ENCODE measurements around the gene DNAAF8.

DNAAF8 gene

DNA sequence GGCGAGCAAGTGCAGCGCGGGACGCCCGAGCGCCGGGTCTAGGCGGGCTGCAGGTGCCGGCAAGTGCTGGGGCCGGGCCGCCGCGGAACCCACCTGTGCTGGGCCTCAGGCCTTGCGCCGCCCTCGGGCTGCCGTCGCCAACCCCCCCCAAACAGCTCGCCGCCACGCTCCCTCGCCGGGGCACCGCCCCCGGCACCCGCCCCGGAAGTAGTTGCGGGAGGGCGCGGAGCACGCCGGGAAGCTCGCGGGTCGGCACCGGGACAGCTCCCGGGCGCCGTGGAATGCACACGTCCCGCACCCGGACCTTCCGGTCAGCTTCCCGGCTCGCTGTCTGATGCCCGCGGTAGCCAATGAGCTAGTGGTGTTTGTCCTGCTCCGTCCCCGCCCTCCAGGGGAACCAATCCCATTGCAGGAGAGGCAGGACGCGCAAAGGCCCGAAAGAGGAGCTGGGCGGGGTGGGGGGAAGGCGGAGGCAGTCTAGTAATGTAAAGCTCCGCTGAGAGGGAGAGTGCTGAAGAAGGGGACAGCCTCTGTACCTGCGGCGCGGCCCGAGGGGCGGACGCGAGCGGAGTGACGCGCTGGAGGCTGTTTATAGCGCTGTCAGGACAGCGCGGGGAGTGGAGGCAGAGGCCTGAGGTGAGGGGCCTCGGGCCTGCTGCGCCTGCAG lies at the start of gene DNAAF8, which contains the start of gene ANKS3:
Gene DNAAF8 (plus strand): TSS at position 475 of the 667 bp plus-strand sequence. CDS start 1,978 bp downstream, outside the sequence.
Gene ANKS3 (minus strand): TSS at position 209 of the 667 bp plus-strand sequence. CDS start 4,122 bp downstream, outside the sequence.
- in situ Hi-C loops (cut with MboI; ENCODE audit: low pct_unique_long_range_greater_than_20kb, low sequenced_read_pairs) = no loop called here
- DNase-seq = peak; percentile 89

DNA sequence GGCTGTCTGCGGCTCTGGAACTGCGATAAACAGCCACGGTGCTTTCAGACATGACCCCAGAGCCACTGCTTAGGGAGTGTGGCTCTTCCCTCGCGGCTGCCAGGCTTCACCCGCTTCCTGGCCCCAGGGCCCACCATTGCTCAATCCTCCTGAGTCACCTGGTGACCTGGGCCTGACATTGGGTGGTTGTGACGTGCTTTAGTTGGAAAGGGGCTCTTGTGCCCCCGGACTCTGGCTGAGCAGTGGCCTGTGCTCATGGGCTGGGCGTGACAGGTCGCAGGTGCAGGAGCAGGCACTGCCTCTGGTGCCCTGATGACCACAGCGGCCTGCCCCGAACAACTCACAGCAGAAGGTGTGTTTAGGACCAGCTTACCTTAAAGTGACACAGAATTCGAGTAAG lies 49.6 kb upstream of the DNAAF8 start:
- DNase-seq = no peak
- in situ Hi-C loops (cut with MboI; ENCODE audit: low pct_unique_long_range_greater_than_20kb, low sequenced_read_pairs) = no loop called here

DNA sequence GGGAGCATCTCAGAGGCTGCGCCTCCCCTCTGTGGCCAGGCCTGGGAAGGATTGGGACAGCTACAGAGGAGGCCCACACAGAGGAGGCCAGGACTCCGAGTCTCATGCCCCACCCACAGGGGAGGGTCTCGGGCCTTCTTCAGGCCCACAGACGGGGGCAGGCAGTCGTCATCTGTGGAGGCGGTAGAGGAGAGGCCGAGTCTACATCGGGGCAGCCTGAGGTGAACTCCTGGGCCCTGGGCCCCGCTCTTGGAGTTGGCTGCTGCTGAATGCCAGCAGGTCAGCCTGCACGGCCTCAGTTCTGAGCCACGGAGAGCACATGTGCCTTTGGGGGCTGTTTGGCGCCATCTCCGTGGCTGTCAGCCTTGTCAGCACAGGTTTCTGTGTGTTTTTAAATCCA lies 49.0 kb upstream of the DNAAF8 start:
- DNase-seq = no peak
- in situ Hi-C loops (cut with MboI; ENCODE audit: low pct_unique_long_range_greater_than_20kb, low sequenced_read_pairs) = no loop called here

DNA sequence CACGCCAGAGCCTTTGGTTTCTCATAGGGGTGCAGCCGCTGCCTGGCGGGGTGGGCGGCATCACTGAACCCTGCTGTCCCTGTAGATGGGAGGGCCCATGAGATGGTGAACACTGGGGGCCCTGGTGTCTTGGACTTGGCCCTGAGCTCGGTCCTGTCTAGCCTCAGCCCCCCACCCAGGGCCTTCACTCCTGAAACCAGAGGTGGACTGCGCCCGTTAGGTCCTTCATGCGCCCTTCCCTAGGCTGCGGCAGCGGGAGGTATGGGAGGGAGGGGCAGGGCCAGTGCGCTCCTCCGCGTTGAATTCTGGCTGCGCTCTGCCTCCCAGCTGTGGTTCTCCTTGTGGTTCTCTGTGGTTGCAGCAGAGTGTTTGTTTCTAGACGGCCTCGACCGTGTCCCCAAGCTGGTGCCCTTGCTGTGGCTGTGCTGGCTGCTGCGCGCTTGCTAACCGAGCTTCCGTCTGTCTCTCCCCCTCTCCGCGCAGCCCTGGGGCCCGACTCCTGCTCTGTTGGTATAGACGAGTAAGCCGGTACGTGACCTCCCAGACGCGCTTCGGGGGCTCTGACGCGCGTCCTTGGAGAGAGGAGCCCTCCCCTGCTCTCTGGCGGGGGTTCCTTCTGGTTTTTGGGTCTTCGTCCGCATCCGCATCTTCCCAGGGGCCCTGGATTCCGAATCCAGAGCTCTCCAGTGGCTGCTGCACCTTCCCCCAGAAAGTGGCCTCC lies 48.4 kb upstream of the DNAAF8 start:
- in situ Hi-C loops (cut with MboI; ENCODE audit: low pct_unique_long_range_greater_than_20kb, low sequenced_read_pairs) = no loop called here
- no peak for DNase-seq

DNA sequence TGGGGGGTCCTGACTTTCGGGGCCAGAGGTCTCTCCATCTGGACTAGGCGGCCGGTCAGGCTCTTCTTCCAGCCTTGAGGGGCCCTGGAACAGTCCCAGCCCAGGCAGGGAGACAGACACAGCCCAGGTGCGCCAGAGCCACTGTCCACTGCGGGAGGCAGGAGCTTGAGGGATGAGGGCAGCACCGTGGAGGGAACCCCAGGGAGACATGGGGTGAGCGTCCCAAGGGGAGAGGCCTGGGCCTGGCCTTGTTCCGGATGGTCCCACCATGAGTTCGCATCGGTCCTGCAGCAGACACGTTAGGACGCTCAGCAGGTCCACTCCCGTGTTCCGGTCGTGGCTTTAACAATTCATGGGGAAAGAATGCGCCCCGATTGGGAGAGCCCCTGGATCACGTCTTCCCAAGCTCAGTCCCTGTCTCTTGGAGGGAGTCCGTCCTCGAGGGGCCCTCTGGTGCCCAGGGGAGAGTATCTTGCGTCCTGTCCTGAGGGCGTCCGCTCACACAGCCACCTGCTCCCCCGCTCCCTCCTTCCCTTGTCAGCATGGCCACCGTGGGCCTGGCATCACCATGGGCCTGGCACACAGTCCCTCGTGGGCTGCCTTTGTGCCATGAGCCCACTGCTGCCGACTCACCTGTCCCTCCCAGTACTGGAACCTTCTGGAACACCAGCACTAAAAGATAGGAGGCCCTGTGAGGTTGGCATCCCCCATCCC lies 47.7 kb upstream of the DNAAF8 start:
- DNase-seq = no peak
- in situ Hi-C loops (cut with MboI; ENCODE audit: low pct_unique_long_range_greater_than_20kb, low sequenced_read_pairs) = no loop called here

DNA sequence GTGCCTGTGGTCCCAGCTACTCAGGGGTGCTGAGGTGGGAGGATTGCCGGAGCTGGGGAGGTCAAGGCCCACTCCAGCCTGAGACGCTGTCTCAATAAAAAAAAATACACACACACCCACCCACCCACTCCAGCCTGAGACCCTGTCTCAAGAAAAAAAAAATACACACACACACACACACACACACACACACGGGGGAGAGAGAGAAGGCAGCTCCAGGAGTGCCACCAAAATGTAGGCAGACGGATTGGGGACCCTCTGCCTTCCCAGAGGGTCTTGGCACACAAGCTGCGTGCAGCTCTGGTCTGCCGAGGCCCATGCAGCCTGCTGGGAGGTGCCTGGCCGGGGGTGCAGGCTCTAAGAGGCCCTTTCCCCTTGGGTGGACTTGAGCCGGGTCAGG lies 46.9 kb upstream of the DNAAF8 start:
- no peak for DNase-seq
- in situ Hi-C loops (cut with MboI; ENCODE audit: low pct_unique_long_range_greater_than_20kb, low sequenced_read_pairs) = no loop called here

DNA sequence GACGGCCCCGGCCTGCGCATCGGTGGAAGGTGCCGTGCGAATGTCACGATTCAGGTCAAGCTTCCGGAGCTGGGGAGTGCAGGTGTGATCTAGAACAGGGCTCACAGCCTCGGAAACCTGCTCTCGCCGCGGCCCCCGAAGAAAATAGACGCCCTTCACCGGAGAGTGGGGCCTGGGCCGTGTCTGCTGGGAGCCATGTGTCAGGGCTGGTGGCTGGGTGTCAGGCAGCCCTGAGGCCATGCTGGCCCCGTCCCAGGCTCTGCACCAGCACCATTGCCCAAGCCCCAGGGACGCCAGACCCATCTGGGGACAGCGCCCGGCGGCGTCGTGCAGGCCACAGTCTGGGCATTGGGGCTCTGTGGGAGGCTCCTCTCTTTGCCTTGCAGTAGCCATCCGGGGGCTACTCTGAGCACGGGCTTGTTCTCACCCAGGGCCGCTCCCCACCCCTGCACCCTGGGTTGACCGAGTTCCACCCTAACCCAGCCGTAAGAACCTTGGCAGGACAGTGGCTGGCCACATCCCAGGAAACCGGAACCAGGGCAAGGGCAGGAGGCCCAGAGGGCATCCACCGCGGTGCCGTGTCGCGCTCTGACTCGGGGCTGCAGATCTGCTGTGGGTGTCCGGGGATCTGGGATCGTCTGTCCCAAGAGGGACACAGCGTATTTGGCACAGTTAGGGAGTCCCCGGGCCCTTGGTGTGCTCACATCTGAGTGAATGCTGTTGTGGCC lies 46.2 kb upstream of the DNAAF8 start:
- DNase-seq = no peak
- in situ Hi-C loops (cut with MboI; ENCODE audit: low pct_unique_long_range_greater_than_20kb, low sequenced_read_pairs) = no loop called here

DNA sequence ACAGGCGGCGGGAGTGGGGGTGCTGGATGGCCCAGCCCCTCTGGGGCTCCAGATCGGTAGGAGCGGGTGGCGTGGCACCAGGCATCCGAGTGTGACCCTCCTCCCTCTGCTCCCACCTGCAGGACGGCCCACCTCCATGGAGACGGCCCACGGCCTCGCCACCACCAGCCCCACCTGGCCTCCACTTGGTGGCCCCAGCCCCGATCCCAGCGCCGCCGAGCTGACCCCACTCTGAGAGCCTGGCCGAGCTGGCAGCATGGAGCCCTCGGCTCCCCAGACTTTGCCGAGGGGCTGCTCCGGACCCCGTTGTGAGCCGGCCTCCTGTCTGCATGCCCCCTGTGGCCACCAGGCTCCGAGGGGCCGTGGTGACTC lies 45.7 kb upstream of the DNAAF8 start:
- DNase-seq = no peak
- in situ Hi-C loops (cut with MboI; ENCODE audit: low pct_unique_long_range_greater_than_20kb, low sequenced_read_pairs) = no loop called here

DNA sequence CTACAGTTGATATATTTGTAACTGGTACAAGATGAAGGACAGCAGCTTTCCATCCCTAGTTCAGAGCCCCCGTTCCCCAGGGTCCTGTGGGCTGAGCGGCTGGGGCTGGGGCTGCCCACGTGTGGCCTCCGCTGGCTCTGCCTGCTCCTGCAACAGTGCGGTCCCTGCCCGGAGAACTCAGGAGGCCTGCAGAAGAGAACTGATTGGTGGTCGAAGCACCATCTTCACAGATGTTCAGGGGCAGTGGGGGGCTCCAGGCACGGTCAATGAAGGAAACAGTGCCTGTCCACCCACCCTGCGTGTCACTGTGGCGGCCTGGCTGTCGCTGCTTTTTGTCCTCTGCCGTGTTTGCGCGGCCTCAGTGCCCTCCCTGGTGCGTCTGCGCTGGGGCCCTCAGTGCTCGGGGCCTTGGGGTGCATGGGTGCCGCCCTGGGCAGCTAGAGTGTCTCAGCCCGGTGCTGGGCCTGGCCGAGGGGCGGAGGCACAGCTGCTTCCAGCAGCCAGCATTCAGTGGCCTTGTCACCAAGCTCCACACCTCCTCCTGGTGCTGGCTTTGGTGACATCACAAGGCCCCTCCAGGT lies 45.2 kb upstream of the DNAAF8 start:
- in situ Hi-C loops (cut with MboI; ENCODE audit: low pct_unique_long_range_greater_than_20kb, low sequenced_read_pairs) = no loop called here
- no peak for DNase-seq

DNA sequence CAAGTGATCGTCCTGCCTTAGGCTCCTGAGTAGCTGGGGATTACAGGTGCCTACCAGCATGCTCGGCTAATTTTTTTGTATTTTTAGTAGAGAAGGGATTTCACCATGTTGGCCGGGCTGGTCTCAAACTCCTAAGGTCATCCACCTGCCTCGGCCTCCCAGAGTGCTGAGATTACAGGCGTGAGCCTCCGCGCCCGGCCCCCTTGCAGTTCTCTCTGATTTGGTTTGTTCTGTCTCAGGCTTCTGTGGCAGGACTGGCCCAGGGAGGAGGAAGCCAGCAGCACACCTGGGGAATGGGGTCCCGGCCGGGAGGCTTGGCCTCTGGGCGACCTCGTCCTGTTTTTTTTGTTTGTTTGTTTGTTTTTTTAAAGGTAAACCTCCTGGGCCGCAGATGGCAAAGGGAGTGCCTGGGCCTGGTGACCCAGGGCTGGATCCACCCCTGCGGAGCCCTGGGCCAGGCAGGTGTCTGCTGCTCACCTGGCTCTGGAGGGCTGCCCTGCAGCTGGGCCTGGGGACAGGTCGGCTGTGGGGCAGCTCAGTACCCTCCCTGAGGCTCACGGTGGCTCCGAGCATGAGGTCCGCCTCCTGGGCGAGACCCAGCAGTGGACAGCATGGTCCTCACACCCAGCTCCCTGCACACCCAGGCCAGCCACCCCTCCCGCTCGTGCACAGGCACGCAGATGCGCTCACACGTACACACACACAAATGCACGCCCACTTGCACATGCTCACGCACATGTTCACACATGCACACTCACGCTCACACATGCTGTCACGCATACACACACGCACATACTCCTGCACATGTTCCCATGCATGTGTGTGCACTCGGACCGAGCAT lies 44.3 kb upstream of the DNAAF8 start:
- no peak for DNase-seq
- in situ Hi-C loops (cut with MboI; ENCODE audit: low pct_unique_long_range_greater_than_20kb, low sequenced_read_pairs) = no loop called here

DNA sequence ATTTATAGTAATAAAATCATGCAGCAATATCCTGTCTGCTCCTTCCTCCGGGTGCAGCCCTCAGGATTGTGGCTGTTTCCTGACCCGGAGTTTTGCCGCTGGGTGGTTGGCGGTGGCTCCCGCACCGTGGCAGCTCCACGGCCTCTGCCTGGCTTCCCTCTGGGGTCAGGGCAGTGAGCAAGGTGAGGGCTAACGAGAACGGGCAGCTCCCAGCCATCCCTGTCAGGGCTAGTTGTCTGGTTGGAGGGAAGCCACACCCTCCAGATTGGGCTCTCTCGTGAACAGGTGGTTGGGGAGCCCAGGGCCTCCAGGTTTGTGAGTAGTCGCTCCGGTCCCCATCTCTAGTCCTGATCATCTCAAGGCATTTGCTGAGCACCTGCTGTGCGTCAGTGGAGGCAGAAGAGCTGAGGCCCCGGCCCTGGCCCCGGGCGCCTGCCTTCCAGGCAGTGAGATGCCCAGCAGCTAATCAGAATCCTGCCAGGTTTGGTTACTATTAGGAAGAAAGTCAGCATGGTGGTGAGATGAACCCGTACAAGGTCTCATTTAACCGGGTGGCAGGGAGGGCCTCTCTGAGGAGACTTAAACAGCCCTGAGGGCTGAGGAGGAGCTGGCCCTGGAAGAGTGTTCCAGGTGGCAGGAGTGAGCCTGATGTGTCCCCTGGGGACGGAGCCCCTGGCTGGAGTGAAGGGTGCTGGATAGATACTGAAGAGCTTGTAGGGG lies 43.2 kb upstream of the DNAAF8 start:
- DNase-seq = no peak
- in situ Hi-C loops (cut with MboI; ENCODE audit: low pct_unique_long_range_greater_than_20kb, low sequenced_read_pairs) = no loop called here

DNA sequence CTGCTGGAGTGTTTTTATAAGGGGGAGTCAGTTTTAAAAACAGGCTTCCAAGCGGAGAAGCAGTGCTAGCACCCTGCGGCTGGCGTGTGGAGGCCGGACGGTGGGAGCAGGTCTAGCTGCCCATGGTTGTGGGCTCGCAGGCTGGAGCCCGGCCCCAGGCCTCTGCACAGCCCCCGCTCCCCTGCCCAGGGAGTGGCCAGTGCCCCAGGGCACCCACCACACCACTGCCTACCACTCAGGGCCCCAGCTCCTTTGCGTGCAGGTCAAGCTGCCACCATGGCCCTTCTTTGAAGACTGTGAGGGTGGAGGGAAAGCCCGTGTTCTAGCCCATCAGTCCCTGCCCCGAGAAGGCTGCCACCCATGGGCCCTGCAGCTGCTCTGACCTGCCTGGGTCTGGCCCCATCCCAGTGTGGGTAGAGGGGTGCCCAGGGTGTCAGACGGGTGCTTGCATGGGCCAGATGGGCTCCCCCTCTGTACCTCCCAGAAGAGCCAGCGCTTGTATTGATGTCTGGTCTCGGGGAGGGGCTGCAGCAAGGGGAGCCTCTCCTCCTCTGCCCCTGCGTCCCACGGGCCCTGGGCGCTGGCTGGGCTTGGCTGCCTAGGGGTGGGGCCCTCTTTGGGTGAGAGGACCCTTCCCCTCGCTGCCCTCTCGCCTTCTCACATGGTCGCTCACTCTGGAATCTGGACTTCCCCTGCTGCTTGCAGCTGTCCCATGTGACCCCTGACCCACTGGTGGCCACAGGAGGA lies 42.5 kb upstream of the DNAAF8 start:
- no peak for DNase-seq
- in situ Hi-C loops (cut with MboI; ENCODE audit: low pct_unique_long_range_greater_than_20kb, low sequenced_read_pairs) = no loop called here

DNA sequence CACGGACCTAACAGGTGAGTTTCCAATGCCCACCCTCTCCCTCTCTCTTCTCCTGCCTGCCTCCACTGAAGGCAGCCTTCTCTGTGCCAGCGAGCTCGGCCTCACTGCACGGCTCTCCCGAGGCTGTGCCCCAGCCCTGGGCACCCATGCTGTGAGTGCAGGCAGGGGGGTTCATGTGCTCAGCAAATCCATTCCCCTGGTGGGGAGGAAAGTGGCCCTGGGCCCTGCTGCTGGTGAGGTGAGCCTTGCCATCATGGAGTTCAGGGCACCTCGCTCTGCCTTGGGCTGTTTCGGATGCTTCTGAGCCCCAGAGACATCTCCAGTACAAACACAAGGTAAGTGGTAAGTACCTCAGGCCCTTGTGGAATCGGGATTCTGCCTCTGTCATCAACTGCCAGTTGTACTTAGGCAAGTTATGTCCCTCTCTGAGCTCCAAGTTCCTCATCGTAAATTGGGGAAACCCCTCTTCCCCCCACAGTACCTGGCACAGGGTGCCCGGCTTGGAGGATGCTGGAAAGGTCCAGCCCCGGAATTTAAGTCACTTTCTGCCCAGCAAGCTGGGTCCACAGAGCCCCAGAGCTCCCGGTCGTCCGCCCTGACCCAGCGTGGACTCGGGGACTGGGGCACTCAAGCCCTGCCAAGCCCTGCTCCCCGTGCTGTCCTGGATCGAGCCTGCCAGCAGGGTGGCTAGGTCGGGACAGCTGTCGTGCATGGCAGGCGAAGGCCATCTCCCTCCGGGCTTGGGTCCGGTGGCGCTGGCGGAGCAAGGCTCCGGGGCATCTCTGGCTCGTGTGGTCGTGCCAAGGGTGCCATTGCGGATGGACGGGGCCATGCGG lies 41.7 kb upstream of the DNAAF8 start:
- in situ Hi-C loops (cut with MboI; ENCODE audit: low pct_unique_long_range_greater_than_20kb, low sequenced_read_pairs) = no loop called here
- DNase-seq = peak; percentile 29

DNA sequence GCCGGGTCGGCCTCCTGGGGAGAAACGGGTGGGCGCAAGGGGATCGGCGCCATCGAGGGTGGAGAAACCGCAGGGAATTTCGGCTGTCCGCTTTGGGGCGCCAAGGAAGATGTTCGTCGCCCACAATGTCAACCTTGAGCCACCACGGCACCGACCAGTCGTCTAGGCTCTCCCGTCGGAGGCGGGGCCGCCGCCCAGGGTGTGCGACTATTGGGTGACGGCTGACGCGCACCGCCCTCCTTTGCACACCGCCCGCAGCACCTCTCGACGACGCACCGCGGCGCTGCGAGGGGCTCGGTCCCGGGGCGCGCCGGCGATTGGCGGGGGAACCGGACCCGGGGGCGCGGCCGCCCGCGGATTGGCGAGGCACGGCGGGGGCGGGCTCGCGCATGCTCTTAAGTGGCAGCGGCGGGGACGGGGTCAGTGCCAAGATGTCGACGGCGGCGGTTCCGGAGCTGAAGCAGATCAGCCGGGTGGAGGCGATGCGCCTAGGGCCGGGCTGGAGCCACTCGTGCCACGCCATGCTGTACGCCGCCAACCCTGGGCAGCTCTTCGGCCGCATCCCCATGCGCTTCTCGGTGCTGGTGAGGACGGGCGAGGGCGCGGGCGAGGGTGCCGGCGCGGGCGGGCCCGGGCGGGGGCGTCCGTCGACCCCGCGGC lies 40.9 kb upstream of the DNAAF8 start, which contains the start of gene NUDT16L1:
Gene NUDT16L1 (plus strand): TSS at position 267 of the 660 bp plus-strand sequence. CDS start 165 bp downstream, at position 432.
- in situ Hi-C loops (cut with MboI; ENCODE audit: low pct_unique_long_range_greater_than_20kb, low sequenced_read_pairs) = no loop called here
- peak; percentile 96 for DNase-seq

DNA sequence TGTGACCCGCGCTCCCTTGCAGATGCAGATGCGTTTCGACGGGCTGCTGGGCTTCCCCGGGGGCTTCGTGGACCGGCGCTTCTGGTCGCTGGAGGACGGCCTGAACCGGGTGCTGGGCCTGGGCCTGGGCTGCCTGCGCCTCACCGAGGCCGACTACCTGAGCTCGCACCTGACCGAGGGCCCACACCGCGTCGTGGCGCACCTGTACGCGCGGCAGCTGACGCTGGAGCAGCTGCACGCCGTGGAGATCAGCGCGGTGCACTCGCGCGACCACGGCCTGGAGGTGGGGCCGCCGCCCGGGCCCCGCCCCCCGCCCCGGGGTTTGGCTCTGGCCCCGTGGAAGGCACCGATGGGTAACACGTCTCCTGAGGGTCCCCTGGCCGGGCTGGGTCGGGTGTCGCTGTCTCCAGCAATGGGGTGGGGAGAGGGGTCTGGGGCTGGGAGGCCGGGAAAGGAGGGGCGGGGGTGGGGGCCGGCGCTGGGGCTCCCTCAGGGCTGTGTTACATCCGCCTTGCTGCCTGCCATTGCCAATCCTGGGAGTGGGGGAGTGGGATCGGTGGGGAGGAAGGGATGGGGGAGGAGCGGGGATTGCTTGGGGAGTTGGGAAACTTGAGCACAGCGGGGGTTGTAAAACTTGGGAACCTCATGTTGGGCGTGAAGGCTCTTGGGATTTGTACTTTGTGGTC lies 40.2 kb upstream of the DNAAF8 start:
- no peak for DNase-seq
- in situ Hi-C loops (cut with MboI; ENCODE audit: low pct_unique_long_range_greater_than_20kb, low sequenced_read_pairs) = no loop called here
